WTC11 (cell line): Measurements from ENCODE around the gene TMCO1. TPM values are rescaled to one million over a fixed set of nuclear protein-coding genes. Genes with fewer than 3 reads are reported as not detected.
A peak's percentile ranks its signal among the peaks of the same experiment; 100 is the strongest.

Experiments used
- ATAC-seq: fragments of 200-7000 bp; cut with Tn5 transposase; 2 replicates; pipeline ENCODE4 v1.10.0; 2021; ENCODE audit warnings: mild to moderate bottlenecking, moderate library complexity
- Bru-seq: library from RNA; stranded (reverse); fragments of 400-500 nt; gene quantifications from one replicate; lab custom pipeline; 2021; lab: Mats Ljungman, UMichigan
- CTCF ChIA-PET: fragments of 300-600 bp; sonication (Branson Sonifier 250); formaldehyde crosslinking; loops from one replicate; lab custom pipeline; 2021; ENCODE audit warnings: antibody characterized with exemption; lab: Charles Lee
- POLR2A ChIA-PET: fragments of 350-600 bp; sonication (Branson Sonifier 250); formaldehyde crosslinking; loops from one replicate; lab custom pipeline; 2021; ENCODE audit warnings: antibody characterized with exemption; lab: Charles Lee
- DNase-seq: peaks from one replicate; pipeline ENCODE4 v3.0.0; 2021; ENCODE audit warnings: low spot score
- H3K27ac Mint-ChIP-seq: 2 replicates; pipeline ENCODE4 v1.8.0; 2021; ENCODE audit warnings: mixed read lengths
- H3K27me3 Mint-ChIP-seq: 2 replicates; pipeline ENCODE4 v1.8.0; 2021; ENCODE audit warnings: low read depth, mild to moderate bottlenecking, moderate library complexity, mixed read lengths
- H3K36me3 Mint-ChIP-seq: 2 replicates; pipeline ENCODE4 v1.8.0; 2021; ENCODE audit warnings: mixed read lengths
- H3K4me1 Mint-ChIP-seq: 2 replicates; pipeline ENCODE4 v1.8.0; 2022; ENCODE audit warnings: mixed read lengths
- H3K4me3 Mint-ChIP-seq: 2 replicates; pipeline ENCODE4 v1.8.0; 2021; ENCODE audit warnings: mild to moderate bottlenecking, moderate library complexity, mixed read lengths
- H3K9me3 Mint-ChIP-seq: 2 replicates; pipeline ENCODE4 v1.8.0; 2021; ENCODE audit warnings: mixed read lengths
- AR ChIP-seq: fragments of 250-450 bp; sonication (Bioruptor Pico); IDR thresholded peaks from 2 replicates; pipeline ENCODE4 v1.9.0; 2021; ENCODE audit warnings: mild to moderate bottlenecking
- ATF2 ChIP-seq: sonication (generic); formaldehyde crosslinking; IDR thresholded peaks from 2 replicates; pipeline ENCODE4 v1.8.1; 2022; ENCODE audit warnings: low read depth, missing genetic modification reagents, borderline replicate concordance
- CBFB ChIP-seq: sonication (generic); formaldehyde crosslinking; IDR thresholded peaks from 2 replicates; pipeline ENCODE4 v1.8.1; 2022; ENCODE audit warnings: mild to moderate bottlenecking, low read depth, missing genetic modification reagents
- CREM ChIP-seq: sonication (generic); formaldehyde crosslinking; IDR thresholded peaks from 2 replicates; pipeline ENCODE4 v1.8.1; 2022; ENCODE audit warnings: mild to moderate bottlenecking, missing genetic modification reagents, moderate library complexity
- E2F5 ChIP-seq: sonication (generic); formaldehyde crosslinking; IDR thresholded peaks from 2 replicates; pipeline ENCODE4 v1.8.1; 2022; ENCODE audit warnings: mild to moderate bottlenecking, moderate library complexity, missing genetic modification reagents
- EMX1 ChIP-seq: fragments of 250-450 bp; sonication (Bioruptor Pico); IDR thresholded peaks from 2 replicates; pipeline ENCODE4 v1.8.0; 2021; ENCODE audit warnings: mild to moderate bottlenecking
- JAZF1 ChIP-seq: fragments of 250-450 bp; sonication (Bioruptor Pico); IDR thresholded peaks from 2 replicates; pipeline ENCODE4 v1.9.0; 2021; ENCODE audit warnings: moderate library complexity, mild to moderate bottlenecking, inconsistent platforms
- JUN ChIP-seq: sonication (generic); formaldehyde crosslinking; IDR thresholded peaks from 2 replicates; pipeline ENCODE4 v1.8.0; 2023; ENCODE audit warnings: mild to moderate bottlenecking, missing genetic modification reagents
- NFATC4 ChIP-seq: fragments of 250-450 bp; sonication (Bioruptor Pico); IDR thresholded peaks from 2 replicates; pipeline ENCODE4 v1.9.0; 2021; ENCODE audit warnings: mild to moderate bottlenecking
- NFE2L1 ChIP-seq: sonication (generic); formaldehyde crosslinking; IDR thresholded peaks from 2 replicates; pipeline ENCODE4 v1.8.1; 2023; ENCODE audit warnings: missing genetic modification reagents
- NR1H2 ChIP-seq: sonication (generic); formaldehyde crosslinking; IDR thresholded peaks from 2 replicates; pipeline ENCODE4 v1.9.0; 2021; ENCODE audit warnings: mild to moderate bottlenecking, moderate library complexity, missing genetic modification reagents
- NR2C2 ChIP-seq: sonication (generic); formaldehyde crosslinking; IDR thresholded peaks from 2 replicates; pipeline ENCODE4 v1.8.0; 2022; ENCODE audit warnings: mild to moderate bottlenecking, missing genetic modification reagents
- NR3C1 ChIP-seq: sonication (generic); formaldehyde crosslinking; conservative IDR thresholded peaks from 2 replicates; pipeline ENCODE4 v1.8.1; 2023; ENCODE audit warnings: low read depth, mild to moderate bottlenecking, missing genetic modification reagents
- PREB ChIP-seq: sonication (generic); formaldehyde crosslinking; IDR thresholded peaks from 2 replicates; pipeline ENCODE4 v1.8.1; 2022; ENCODE audit warnings: mild to moderate bottlenecking, missing genetic modification reagents, moderate library complexity, borderline replicate concordance
- PRRX2 ChIP-seq: fragments of 250-450 bp; sonication (Bioruptor Pico); IDR thresholded peaks from 2 replicates; pipeline ENCODE4 v1.8.0; 2021; ENCODE audit warnings: mild to moderate bottlenecking
- RORB ChIP-seq: fragments of 250-450 bp; sonication (Bioruptor Pico); IDR thresholded peaks from 2 replicates; pipeline ENCODE4 v1.9.0; 2021; ENCODE audit warnings: mild to moderate bottlenecking
- SP1 ChIP-seq: sonication (generic); formaldehyde crosslinking; conservative IDR thresholded peaks from 2 replicates; pipeline ENCODE4 v1.8.1; 2022; ENCODE audit warnings: missing genetic modification reagents
- TEAD1 ChIP-seq: sonication (generic); formaldehyde crosslinking; IDR thresholded peaks from 2 replicates; pipeline ENCODE4 v1.8.0; 2022; ENCODE audit warnings: mild to moderate bottlenecking, missing genetic modification reagents
- USF1 ChIP-seq: sonication (generic); formaldehyde crosslinking; IDR thresholded peaks from 2 replicates; pipeline ENCODE4 v1.8.0; 2022; ENCODE audit warnings: mild to moderate bottlenecking, missing genetic modification reagents
- USF2 ChIP-seq: sonication (generic); formaldehyde crosslinking; IDR thresholded peaks from 2 replicates; pipeline ENCODE4 v1.8.1; 2023; ENCODE audit warnings: mild to moderate bottlenecking, missing genetic modification reagents, moderate library complexity
- ZNF138 ChIP-seq: sonication (generic); formaldehyde crosslinking; conservative IDR thresholded peaks from 2 replicates; pipeline ENCODE4 v1.8.1; 2022; ENCODE audit warnings: mild to moderate bottlenecking, moderate library complexity, missing genetic modification reagents
- ZNF396 ChIP-seq: fragments of 250-450 bp; sonication (Bioruptor Pico); IDR thresholded peaks from 2 replicates; pipeline ENCODE4 v1.8.0; 2021; ENCODE audit warnings: mild to moderate bottlenecking, moderate library complexity, borderline replicate concordance
- ZNF512 ChIP-seq: sonication (generic); formaldehyde crosslinking; IDR thresholded peaks from 2 replicates; pipeline ENCODE4 v1.8.1; 2022; ENCODE audit warnings: missing genetic modification reagents, borderline replicate concordance
- ZSCAN18 ChIP-seq: fragments of 250-450 bp; sonication (Bioruptor Pico); IDR thresholded peaks from 2 replicates; pipeline ENCODE4 v2.1.2; 2022; ENCODE audit warnings: mild to moderate bottlenecking, moderate library complexity
- long read RNA-seq, 3 experiments: library from RNA in 1 of 3; library from capped mRNA in 1 of 3; library from polyadenylated mRNA in 1 of 3; unstranded in 2 of 3; stranded (forward) in 1 of 3; transcript quantifications; one replicate each; pipeline ENCODE4 v2.0.0, GENCODE V29; 2021
- total RNA-seq: library from RNA; stranded (reverse); gene quantifications from 3 replicates; pipeline ENCODE4 v1.2.3, GENCODE V29; 2021

The TMCO1 gene
- total RNA-seq = 51.9 to 52.8 TPM (median 52.5 TPM) in 3 replicates
- percentile 52 among the genes with signal in this experiment for Bru-seq, nascent RNA
- long read RNA-seq, experiment 1, full-length matches to known transcripts = 145 of 159 reads
- long read RNA-seq, experiment 1, partial matches to known transcripts = 4 of 159 reads
- long read RNA-seq, experiment 1, other reads (novel, unspliced or antisense) = 10 of 159 reads
- long read RNA-seq, experiment 2, full-length matches to known transcripts = 62 of 84 reads
- long read RNA-seq, experiment 2, partial matches to known transcripts = 8 of 84 reads
- long read RNA-seq, experiment 2, other reads (novel, unspliced or antisense) = 14 of 84 reads
- long read RNA-seq, experiment 3, full-length matches to known transcripts = 291 of 352 reads
- long read RNA-seq, experiment 3, partial matches to known transcripts = 36 of 352 reads
- long read RNA-seq, experiment 3, other reads (novel, unspliced or antisense) = 25 of 352 reads

GRCh38 chr1:165768513-165769394, at the start of gene TMCO1:
TMCO1 (minus strand) TSS chr1:165768868; CDS start chr1:165768751, 117 bp downstream.
- peak; percentile 88 for DNase-seq
- POLR2A ChIA-PET = interaction anchor here (0.5 to 1.3 kb wide), 4 partner anchors 8 to 103 kb away, joined by 3 to 5 read pairs (median 3); no protein-coding TSS in a partner anchor
- Mint-ChIP-seq H3K27ac (peak within 1 kb of the TSS; percentile 96), H3K27me3 (no peaks in the 10 kb centered on the region), H3K4me1 (peaks cover 14% of the 10 kb centered on the region), H3K36me3 (peaks cover 16% of the 10 kb centered on the region), H3K9me3 (no peaks in the 10 kb centered on the region), H3K4me3 (peak within 1 kb of the TSS; percentile 95)
- ATAC-seq = peak; percentile 99
- CTCF ChIA-PET = interaction anchor here (0.6 to 2.2 kb wide), 7 partner anchors 9 to 167 kb away, joined by 3 to 12 read pairs (median 3); partner anchors contain the start of gene ALDH9A1
- TF ChIP-seq ZNF512 (CRISPR knock-in tag) (no peak), ZSCAN18 (CRISPR knock-in tag) (no peak), NR1H2 (no peak), NR3C1 (CRISPR knock-in tag) (no peak), USF1 (CRISPR knock-in tag) (no peak; the same call in 1 of the 2 replicates), TEAD1 (CRISPR knock-in tag) (peak; percentile 54; the same call in 1 of the 2 replicates), NFATC4 (CRISPR knock-in tag) (no peak), E2F5 (CRISPR knock-in tag) (no peak), CREM (CRISPR knock-in tag) (peak; percentile 50), PRRX2 (CRISPR knock-in tag) (no peak), CBFB (CRISPR knock-in tag) (no peak), ZNF396 (no peak), JAZF1 (CRISPR knock-in tag) (no peak), JUN (CRISPR knock-in tag) (no peak), SP1 (CRISPR knock-in tag) (peak; percentile 74), ATF2 (no peak), AR (CRISPR knock-in tag) (no peak), ZNF138 (CRISPR knock-in tag) (no peak), RORB (no peak), NR2C2 (CRISPR knock-in tag) (peak; percentile 96), EMX1 (no peak), USF2 (CRISPR knock-in tag) (no peak), NFE2L1 (CRISPR knock-in tag) (no peak), PREB (no peak)
